SU-DHL-6 (cell line): Measurements from ENCODE around the gene SPDYE1.
"Not testable (repeated sequence)": the region's sequence is repeated elsewhere in the genome, so short reads cannot be mapped to it uniquely, and the experiment has no call there.

Experiments
- EZH2phosphoT487 ChIP-seq: fragments of 200-600 bp; sonication (generic), shearing (Covaris generic); conservative IDR thresholded peaks from 2 replicates; pipeline ENCODE4 v1.6.1; 2018; ENCODE audit warnings: mild to moderate bottlenecking, antibody characterized with exemption, low read length, moderate library complexity, mixed read lengths
- TF ChIP-seq, protein P1 (sequence below): fragments of 200-600 bp; sonication (generic); IDR thresholded peaks from one replicate; pipeline ENCODE4 v1.5.1; 2017; ENCODE audit warnings: antibody characterized with exemption, mild to moderate bottlenecking, low read length, moderate library complexity; ENCODE audit not compliant: insufficient read depth, poor library complexity, severe bottlenecking

DNA sequence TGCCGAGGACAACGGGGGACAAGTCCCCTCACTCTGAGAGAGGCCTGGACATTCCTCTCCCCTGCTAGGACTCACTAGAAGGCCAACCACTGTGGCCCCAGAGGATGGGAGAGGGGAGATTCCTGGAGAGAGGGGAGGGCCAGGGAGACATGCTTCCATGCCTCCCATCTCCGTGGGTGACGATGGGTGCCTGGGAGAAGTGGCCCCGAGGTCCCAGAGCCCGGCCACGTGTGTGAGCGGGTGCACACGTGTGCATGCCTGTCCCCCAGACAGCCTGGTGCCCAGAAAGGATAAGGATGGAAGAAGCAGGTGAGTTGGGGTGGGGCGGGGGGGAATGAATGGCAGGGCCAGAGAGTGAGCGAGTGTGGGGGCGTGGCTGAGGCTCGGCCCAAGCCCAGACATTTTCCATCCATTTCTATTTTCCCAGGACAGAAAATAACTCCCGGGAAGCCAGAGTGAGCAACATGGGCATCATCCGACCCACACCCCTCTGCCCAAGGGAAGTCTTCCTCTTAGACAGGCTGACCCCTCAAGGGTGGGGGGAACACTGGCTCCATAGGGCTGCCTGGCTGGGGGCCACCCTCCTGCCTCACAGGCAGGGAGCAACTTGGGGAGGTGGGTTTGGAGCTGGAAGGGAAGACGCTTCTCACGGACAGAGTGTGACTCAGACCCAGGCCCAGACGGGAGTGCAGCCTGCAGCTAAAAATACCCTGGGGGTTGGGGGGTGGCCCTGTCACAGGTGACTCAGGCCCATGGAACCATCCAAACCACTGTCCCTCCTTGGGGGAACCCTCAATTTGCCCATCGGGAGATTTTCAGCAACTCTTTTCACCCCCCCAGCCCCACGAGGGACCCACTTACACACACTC is 29.3 kb upstream of the SPDYE1 start:
- TF ChIP-seq, protein P1, sequence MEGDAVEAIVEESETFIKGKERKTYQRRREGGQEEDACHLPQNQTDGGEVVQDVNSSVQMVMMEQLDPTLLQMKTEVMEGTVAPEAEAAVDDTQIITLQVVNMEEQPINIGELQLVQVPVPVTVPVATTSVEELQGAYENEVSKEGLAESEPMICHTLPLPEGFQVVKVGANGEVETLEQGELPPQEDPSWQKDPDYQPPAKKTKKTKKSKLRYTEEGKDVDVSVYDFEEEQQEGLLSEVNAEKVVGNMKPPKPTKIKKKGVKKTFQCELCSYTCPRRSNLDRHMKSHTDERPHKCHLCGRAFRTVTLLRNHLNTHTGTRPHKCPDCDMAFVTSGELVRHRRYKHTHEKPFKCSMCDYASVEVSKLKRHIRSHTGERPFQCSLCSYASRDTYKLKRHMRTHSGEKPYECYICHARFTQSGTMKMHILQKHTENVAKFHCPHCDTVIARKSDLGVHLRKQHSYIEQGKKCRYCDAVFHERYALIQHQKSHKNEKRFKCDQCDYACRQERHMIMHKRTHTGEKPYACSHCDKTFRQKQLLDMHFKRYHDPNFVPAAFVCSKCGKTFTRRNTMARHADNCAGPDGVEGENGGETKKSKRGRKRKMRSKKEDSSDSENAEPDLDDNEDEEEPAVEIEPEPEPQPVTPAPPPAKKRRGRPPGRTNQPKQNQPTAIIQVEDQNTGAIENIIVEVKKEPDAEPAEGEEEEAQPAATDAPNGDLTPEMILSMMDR: not testable (repeated sequence)
- not testable (repeated sequence) for TF ChIP-seq EZH2phosphoT487
